Activated CD4-positive, alpha-beta T cell treated with anti-CD3 and anti-CD28 coated beads for 48 hours (primary cell): ENCODE data around the gene LAG3.

Source experiments
- DNase-seq: peaks from one replicate; pipeline ENCODE4 v3.0.0-alpha.2; 2020

The LAG3 gene

DNA sequence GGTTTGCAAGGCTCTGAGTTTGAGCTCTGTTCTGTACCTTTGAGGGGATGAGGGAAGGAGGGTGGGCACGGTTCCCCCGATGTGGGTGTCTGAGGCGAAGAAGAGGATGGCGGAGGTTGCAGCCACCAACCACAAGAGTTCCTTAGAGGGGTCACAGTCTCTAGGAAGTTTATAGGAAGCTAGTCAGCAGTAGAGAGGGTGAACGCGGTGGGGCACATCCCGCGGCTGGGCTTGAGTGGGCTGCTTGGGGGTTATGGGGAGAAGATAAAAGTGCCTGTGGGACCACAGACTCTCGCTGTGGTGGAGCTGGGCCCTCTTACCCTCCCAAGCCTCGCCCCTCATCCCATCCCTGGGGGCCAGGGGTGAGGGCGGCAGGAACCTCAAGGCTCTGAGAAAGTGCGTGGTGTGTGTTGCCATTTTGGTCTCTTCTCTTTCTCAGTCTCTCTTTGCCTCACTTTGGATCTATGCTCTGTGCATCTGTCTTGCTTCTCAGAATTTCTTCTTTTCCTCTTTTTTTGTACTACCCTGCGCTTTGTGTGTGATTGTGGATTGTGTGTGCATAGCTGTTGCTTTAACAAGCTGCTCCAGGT is 19.7 kb downstream of the LAG3 start:
- no peak for DNase-seq

DNA sequence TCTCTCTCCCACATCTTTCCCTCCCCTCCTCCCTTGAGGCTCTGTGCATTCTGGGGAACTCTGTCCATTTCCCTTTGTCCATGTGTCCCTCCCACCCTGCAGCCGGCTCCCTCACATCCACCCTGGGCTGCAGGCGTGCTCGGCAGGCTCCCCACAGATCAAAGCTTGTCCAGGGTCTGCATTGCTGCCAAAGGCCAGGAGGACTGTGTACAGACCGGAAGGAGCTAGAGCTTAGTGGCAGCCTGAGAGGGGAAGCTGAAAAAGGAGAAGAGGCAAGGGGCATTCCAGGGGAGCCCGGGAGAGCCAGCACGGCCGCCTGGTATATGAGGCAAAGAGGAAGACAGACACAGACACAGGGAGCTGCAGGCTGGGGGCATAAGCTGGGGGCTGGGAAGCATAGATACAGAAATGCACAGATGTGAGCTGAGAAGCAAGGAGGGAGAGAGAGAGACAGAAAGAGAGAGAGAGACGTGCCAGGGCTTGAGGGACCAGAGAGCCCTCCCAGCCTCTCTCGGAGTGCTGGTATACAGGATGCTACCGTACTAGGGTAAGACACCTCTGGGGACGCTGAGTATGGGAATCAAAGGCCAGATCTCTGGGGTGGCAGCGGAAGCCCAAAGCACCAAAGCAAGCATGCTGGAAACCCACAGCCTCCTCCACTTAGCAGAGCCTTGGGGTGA is 20.3 kb downstream of the LAG3 start:
- no peak for DNase-seq

DNA sequence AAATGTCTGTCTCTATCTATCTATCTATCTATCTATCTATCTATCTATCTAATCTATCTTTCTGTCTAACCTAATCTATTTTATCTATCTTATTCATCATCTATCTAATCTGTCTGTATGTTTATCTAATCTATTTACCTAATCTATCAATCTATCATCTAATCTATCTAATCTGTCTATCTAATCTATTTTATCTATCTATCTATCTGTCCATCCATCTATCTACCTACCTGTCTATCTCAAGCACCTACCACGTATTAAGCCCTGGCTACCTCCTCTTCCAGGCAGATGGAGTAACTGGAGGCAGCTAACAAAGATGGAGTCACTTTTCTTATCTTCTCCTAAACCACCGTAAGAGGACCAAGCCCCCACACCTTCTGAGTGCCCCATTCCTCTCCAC is 22.8 kb downstream of the LAG3 start:
- DNase-seq: no peak

- DNase-seq: no peak
Measured at GRCh38 chr12:6796576-6796975, 24.3 kb downstream of the LAG3 start.

DNA sequence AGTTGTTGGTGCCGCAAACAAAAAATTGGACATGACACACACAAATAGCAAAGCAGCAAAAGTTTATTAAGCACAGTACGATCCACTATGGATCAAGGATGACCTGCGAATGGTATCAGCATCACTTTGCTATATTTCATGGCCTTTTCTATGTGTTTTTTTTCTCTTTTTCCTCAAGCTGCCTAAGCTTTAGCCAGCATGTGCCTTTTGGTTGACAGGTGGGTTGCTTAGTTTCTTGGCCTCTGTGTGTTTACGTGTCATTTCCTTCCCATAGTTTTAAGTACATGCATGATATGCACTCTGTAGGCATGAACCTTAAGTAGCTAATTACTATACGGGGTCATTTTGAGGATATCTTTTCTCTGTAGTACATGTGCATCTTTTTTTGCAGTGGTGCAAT is 26.8 kb downstream of the LAG3 start:
- no peak for DNase-seq

DNA sequence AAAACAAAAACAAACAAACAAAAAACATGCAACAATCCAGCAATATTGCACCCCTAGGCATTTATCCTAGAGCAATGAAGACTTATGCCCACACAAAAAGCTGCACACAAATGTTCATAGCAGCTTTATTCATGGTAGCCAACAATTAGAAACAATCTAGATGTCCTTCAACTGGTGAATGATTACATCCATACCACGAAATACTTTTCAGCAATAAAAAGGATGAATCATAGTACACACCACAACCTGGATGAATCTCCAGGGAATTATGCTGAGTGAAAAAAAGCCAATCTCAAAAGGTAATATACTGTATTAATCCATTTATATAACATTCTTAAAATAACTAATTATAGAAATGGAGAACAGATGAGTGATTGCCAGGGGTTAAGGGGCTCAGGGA is 34.9 kb downstream of the LAG3 start:
- DNase-seq: no peak

DNA sequence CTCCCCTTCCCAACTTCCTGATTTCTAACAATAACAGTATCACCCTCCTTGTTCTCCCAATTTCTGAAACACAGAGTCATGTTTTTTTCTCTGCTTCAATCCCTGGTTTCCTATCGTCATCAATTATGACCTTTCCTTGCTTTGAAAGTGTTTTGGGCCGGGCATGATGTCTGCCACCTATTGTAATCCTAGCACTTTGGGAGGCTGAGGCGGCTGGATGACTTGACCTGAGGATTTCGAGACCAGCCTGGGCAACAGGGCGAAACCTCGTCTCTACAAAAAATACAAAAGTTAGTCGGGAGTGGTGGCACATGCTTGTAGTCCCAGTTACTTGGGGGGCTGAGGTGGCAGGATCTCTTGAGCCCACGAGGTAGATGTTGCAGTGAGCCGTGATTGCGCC is 36.7 kb downstream of the LAG3 start:
- no peak for DNase-seq

GRCh38 chr12:6810758-6811157 is 38.4 kb downstream of the LAG3 start:
- DNase-seq: no peak

DNA sequence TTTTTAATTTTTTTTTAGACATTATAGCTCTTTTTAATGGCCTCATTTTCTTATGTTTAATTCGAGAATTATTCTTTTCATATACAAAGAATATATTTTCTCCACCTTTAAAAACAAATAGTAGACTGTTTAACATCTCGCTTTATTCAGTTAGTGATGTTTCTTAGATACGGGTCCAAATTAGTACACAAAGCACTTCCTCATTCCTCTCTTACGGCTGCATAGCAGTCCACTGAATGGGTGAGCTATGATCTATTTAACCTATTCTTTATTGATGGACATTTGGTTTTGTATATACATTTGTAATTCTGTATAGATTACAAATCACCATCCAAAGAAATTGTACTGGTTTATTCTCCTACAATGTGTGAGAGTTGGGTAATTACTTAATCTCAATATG is 41.0 kb downstream of the LAG3 start:
- no peak for DNase-seq

DNA sequence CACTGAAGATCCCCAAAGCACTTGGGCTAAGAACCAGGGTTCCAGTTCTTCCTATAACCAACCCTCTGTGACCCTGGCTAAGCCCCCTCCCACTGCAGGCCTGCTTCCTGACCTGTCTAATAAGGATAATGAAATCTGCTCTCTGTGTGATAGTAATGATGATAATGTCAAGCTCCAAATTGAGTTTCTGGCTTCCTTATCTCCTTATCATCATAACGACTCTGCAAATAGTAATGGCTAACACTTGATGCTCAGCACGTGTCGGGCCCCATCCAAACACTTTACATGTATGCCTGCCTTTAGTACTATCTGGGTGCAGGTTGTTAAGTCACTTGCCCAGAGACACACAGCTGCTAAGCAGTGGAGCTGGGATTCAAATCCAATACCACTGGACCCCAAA is 44.3 kb downstream of the LAG3 start:
- DNase-seq: no peak

DNA sequence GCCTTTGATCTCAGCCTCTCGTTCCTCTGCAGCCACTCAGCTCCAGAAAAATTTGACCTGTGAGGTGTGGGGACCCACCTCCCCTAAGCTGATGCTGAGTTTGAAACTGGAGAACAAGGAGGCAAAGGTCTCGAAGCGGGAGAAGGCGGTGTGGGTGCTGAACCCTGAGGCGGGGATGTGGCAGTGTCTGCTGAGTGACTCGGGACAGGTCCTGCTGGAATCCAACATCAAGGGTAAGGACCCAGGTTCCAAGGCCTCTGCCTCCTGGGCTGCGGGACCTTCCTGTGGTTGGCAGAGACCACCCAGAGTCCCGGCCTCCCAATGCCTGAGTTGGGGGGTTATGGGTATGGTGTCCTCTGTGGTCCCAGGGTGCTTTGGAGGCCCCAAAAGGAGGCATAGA is 44.8 kb downstream of the LAG3 start:
- no peak for DNase-seq

GRCh38 chr12:6817662-6818157 is 45.4 kb downstream of the LAG3 start:
- no peak for DNase-seq

GRCh38 chr12:6818222-6818621 is 45.9 kb downstream of the LAG3 start:
- DNase-seq: no peak

GRCh38 chr12:6818645-6819044 is 46.3 kb downstream of the LAG3 start:
- no peak for DNase-seq

DNA sequence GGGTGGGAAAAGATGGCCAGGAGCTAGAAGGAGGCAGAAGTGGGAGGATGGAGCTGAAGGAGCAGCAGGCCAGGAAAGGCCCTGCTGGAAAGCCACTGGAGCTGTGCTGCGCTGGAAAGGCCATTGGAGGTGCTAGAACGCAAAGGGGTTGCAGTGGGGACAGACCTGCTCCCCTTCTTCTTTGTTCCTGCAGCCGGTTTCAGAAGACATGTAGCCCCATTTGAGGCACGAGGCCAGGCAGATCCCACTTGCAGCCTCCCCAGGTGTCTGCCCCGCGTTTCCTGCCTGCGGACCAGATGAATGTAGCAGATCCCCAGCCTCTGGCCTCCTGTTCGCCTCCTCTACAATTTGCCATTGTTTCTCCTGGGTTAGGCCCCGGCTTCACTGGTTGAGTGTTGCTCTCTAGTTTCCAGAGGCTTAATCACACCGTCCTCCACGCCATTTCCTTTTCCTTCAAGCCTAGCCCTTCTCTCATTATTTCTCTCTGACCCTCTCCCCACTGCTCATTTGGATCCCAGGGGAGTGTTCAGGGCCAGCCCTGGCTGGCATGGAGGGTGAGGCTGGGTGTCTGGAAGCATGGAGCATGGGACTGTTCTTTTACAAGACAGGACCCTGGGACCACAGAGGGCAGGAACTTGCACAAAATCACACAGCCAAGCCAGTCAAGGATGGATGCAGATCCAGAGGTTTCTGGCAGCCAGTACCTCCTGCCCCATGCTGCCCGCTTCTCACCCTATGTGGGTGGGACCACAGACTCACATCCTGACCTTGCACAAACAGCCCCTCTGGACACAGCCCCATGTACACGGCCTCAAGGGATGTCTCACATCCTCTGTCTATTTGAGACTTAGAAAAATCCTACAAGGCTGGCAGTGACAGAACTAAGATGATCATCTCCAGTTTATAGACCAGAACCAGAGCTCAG is 47.0 kb downstream of the LAG3 start:
- DNase-seq: no peak

DNA sequence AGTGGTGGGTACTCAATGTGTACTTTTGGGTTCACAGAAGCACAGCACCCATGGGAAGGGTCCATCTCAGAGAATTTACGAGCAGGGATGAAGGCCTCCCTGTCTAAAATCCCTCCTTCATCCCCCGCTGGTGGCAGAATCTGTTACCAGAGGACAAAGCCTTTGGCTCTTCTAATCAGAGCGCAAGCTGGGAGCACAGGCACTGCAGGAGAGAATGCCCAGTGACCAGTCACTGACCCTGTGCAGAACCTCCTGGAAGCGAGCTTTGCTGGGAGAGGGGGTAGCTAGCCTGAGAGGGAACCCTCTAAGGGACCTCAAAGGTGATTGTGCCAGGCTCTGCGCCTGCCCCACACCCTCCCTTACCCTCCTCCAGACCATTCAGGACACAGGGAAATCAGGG is 47.8 kb downstream of the LAG3 start:
- DNase-seq: no peak

DNA sequence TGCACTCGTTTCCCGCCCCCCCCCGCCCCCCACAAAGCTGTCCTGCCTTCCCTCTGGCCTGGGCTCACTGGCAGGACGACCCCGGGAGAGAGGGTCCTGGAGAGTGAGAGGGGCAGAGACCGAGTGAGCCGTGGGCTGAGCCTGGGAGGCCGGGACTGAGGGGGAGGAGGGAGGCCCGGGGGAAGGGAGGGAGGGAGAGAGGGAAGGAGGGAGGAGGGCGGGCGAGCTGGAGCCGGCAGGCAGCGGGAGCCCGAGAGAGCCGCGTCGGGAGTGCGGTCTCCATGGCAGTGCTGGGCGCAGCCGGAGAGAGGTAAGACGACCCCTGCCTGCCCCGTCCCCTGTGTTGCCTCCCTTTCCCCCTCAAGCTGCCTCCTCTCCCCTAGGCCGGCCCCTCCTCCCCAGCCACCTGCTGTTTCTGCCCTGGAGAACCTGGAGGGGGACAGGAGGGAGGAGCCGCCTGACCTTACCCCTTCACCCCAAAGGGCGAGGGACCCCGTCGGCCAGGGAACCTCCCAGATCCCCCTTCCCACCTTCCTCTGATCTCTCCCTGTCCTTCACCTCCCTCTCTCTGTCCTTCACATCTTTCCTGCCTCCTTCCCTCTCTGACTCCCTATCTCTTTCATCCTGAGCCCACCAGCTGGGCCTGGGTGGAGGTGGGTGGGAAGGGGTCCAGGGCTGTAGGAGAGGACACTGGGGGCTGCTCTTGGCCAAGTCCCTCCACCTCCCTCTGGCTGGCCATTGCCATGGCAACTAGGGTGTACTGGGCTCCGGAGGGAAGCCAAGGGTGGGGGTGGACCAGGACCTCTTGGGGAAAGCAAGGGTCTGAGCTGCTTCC is 49.5 kb downstream of the LAG3 start, which contains the start of gene GPR162:
TSS of gene GPR162 (plus strand) at position 231 of the 835 bp plus-strand sequence. CDS start 2,078 bp downstream, outside the sequence.
- no peak for DNase-seq

DNA sequence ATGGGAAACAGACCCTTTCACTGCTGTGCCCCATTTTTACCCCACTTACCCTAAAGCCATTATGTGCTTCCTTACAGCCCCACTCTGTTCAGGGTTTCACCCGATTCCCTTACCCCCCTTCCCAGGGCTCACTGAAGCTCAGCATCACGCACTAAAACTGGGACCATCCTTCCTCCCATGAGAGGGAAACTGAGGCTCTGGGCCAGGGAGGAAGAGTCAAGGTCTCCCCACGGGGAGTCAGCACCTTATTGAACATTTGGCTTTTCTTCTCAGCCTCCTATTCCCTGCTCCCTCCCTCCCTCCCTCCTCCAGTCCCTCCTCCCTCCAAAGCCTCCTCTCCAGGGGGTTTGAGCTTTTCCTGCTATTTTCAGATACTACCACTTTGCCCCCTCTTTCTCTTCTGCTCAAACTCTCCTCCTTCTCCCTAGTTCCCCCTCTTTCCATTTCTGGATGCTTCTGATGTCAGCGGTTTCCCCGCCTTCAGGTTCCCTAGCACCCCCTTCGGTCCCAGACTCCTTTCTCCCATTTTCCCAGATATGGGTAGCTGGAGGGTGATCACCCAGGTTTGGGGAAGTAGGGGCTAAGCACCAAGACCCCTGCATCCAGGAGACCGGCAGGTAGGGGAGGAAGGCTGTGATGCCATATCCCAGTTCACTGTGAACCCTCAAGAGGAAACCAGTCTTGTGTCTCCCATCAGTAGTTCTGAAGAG is 50.3 kb downstream of the LAG3 start:
- no peak for DNase-seq

DNA sequence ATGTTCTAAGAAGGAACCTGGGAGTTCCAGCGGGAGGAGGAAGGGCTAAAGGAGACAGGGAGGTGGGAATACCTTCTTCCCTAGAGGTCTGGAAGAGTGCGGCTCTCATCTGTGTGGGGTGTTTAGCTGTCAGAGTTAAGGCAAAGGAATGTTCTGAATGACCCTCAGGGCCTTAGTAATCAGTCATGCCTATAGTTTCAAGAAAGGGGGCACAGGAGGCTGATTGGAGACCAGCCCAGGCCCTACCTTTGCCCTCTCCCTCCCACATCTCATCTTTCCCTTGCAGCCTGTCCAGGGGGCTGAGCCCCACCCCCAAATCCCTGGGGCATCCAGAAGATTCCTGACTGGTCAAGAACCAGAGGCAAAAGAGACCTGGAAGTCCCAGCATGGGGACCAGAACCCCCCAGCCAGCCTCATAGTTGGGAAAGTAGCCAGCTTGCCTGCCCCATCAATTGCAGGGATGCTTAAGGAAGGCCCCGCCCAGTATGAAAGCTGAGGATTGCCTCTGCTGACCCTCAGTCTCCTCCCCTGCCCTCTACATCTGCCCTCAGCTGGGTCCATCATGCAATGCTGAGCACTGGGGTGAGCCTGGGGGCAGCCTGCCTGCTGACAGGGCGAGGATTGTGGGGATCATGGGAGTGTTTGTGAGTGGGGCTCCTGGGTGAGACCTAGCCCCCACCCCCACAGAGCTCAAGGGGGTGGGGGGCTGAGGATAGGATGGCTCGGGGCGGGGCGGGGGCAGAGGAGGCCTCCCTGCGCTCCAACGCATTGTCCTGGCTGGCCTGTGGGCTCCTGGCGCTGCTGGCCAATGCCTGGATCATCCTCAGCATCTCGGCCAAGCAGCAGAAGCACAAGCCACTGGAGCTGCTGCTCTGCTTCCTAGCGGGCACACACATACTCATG is 51.1 kb downstream of the LAG3 start:
- no peak for DNase-seq

DNA sequence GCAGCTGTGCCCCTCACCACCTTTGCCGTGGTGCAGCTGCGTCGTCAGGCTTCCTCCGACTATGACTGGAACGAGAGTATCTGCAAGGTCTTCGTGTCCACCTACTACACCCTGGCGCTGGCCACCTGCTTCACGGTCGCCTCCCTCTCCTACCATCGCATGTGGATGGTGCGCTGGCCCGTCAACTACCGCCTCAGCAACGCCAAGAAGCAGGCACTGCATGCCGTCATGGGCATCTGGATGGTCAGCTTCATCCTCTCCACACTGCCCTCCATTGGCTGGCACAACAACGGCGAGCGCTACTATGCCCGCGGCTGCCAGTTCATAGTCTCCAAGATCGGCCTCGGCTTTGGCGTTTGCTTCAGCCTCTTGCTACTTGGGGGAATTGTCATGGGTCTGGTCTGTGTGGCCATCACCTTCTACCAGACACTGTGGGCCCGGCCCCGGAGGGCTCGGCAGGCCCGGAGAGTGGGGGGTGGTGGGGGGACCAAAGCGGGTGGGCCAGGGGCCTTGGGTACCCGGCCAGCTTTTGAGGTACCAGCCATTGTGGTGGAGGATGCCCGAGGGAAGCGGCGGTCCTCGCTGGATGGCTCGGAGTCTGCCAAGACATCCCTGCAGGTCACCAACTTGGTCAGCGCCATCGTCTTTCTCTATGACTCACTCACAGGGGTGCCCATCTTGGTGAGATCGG is 51.9 kb downstream of the LAG3 start:
- DNase-seq: no peak
